H1 (cell line): Measurements from ENCODE around the gene RBM4B. TPM values are rescaled to one million over a fixed set of nuclear protein-coding genes. Genes with fewer than 3 reads are reported as not detected.

Source experiments
- CTCF ChIA-PET: fragments of 300-600 bp; sonication (Branson Sonifier 250); formaldehyde crosslinking; loops from one replicate; lab custom pipeline; 2021; ENCODE audit not compliant: partially characterized antibody; lab: Charles Lee
- POLR2A ChIA-PET: fragments of 300-600 bp; sonication (Branson Sonifier 250); formaldehyde crosslinking; loops from one replicate; lab custom pipeline; 2021; ENCODE audit warnings: inconsistent platforms; ENCODE audit not compliant: partially characterized antibody; lab: Charles Lee
- DNase-seq, 2 experiments: peaks; one replicate each; pipeline versions ENCODE4 v3.0.0 to v3.0.0-alpha.2; 2010 to 2022; ENCODE audit warnings: low spot score in 2 of 2, low read depth in 1 of 2, mixed read lengths in 1 of 2
- FAIRE-seq: peaks from 2 replicates; lab custom pipeline; 2011; peaks lifted over from hg19 to GRCh38; lab: Jason Lieb, UNC
- H2AFZ ChIP-seq: 2 replicates; pipeline ENCODE4 v1.8.1; 2012; ENCODE audit warnings: low read length, inconsistent platforms
- H2AK5ac ChIP-seq: 2 replicates; pipeline ENCODE4 v1.6.1; 2013; ENCODE audit warnings: low read depth, low read length
- H2BK120ac ChIP-seq: replicated peaks from 2 replicates; pipeline ENCODE3; 2013; ENCODE audit warnings: low read depth, low read length, inconsistent platforms
- H2BK12ac ChIP-seq: 2 replicates; pipeline ENCODE4 v1.6.1; 2013; ENCODE audit warnings: low read depth, low read length
- H2BK15ac ChIP-seq: 2 replicates; pipeline ENCODE4 v1.6.1; 2013; ENCODE audit warnings: low read length
- H2BK20ac ChIP-seq: 2 replicates; pipeline ENCODE4 v1.6.1; 2013; ENCODE audit warnings: low read length
- H2BK5ac ChIP-seq: 2 replicates; pipeline ENCODE4 v1.6.1; 2013; ENCODE audit warnings: low read depth, low read length
- H3K14ac ChIP-seq: 2 replicates; pipeline ENCODE4 v1.6.1; 2013; ENCODE audit warnings: inconsistent platforms; ENCODE audit not compliant: insufficient read length
- H3K18ac ChIP-seq: 2 replicates; pipeline ENCODE4 v1.6.1; 2013; ENCODE audit warnings: low read length; ENCODE audit errors: extremely low read depth
- H3K23ac ChIP-seq: 2 replicates; pipeline ENCODE4 v1.6.1; 2013; ENCODE audit warnings: inconsistent platforms; ENCODE audit not compliant: insufficient read length
- H3K23me2 ChIP-seq: 2 replicates; pipeline ENCODE4 v1.6.1; 2013; ENCODE audit warnings: low read depth, low read length
- H3K27ac ChIP-seq: 2 replicates; pipeline ENCODE4 v1.6.1; 2011; ENCODE audit warnings: low read depth, low read length, inconsistent platforms
- H3K27me3 ChIP-seq, 4 experiments: replicated peaks in 1 of 4; 1 replicate in 1 of 4; 2 replicates in 3 of 4; pipeline versions ENCODE4 v1.6.1 to v1.8.1; 2011 to 2013; ENCODE audit warnings: low read length in 3 of 4, mild to moderate bottlenecking in 3 of 4, inconsistent platforms in 2 of 4, mixed read lengths in 2 of 4, moderate library complexity in 1 of 4; ENCODE audit not compliant: control insufficient read depth in 3 of 4, insufficient read depth in 3 of 4; ENCODE audit errors: extremely low read depth in 1 of 4
- H3K36me3 ChIP-seq, 4 experiments: 2 replicates each; pipeline versions ENCODE4 v1.6.1 to v1.8.1; 2011 to 2013; ENCODE audit warnings: mild to moderate bottlenecking in 4 of 4, low read length in 3 of 4, moderate library complexity in 2 of 4, control low read depth in 1 of 4, inconsistent platforms in 1 of 4; ENCODE audit not compliant: insufficient read depth in 4 of 4, control insufficient read depth in 2 of 4
- H3K4ac ChIP-seq: replicated peaks from 2 replicates; pipeline ENCODE3; 2013; ENCODE audit warnings: low read length, low read depth, mixed read lengths, inconsistent platforms; ENCODE audit not compliant: insufficient read length
- H3K4me1 ChIP-seq, 4 experiments: replicated peaks in 1 of 4; 1 replicate in 1 of 4; 2 replicates in 3 of 4; pipeline versions ENCODE4 v1.6.1 to v1.8.1; 2011 to 2013; ENCODE audit warnings: low read length in 3 of 4, inconsistent platforms in 2 of 4, mixed read lengths in 1 of 4; ENCODE audit not compliant: insufficient read depth in 4 of 4, control insufficient read depth in 3 of 4
- H3K4me2 ChIP-seq, 2 experiments: 2 replicates each; pipeline versions ENCODE4 v1.6.1 to v1.8.1; 2011 to 2013; ENCODE audit warnings: low read depth in 2 of 2, low read length in 2 of 2, control low read depth in 1 of 2, inconsistent platforms in 1 of 2, mild to moderate bottlenecking in 1 of 2; ENCODE audit not compliant: insufficient read depth in 1 of 2
- H3K4me3 ChIP-seq, 4 experiments: fragments of 200-600, 300-600 bp in 1 of 4; sonication (generic), shearing (Covaris generic), sonication (Bioruptor Twin) in 1 of 4; 2 replicates each; pipeline versions ENCODE4 v1.5.1 to v1.8.1; 2011 to 2016; ENCODE audit warnings: low read length in 4 of 4, low read depth in 3 of 4, control low read depth in 2 of 4, inconsistent platforms in 2 of 4, mild to moderate bottlenecking in 2 of 4, mixed read lengths in 1 of 4, moderate library complexity in 1 of 4; ENCODE audit not compliant: insufficient read depth in 2 of 4; ENCODE audit errors: extremely low read depth in 1 of 4
- H3K56ac ChIP-seq: replicated peaks from 2 replicates; pipeline ENCODE3; 2013; ENCODE audit warnings: low read depth, mild to moderate bottlenecking, mixed read lengths, low read length, inconsistent platforms; ENCODE audit not compliant: insufficient read length
- H3K79me1 ChIP-seq: 2 replicates; pipeline ENCODE4 v1.6.1; 2013; ENCODE audit warnings: low read depth, low read length, control low read depth
- H3K79me2 ChIP-seq, 2 experiments: 2 replicates each; pipeline versions ENCODE4 v1.6.1 to v1.8.1; 2012 to 2013; ENCODE audit warnings: low read length in 2 of 2, mild to moderate bottlenecking in 2 of 2, inconsistent platforms in 1 of 2; ENCODE audit not compliant: insufficient read depth in 2 of 2, control insufficient read depth in 1 of 2
- H3K9ac ChIP-seq, 4 experiments: replicated peaks in 1 of 4; 1 replicate in 1 of 4; 2 replicates in 3 of 4; pipeline versions ENCODE4 v1.6.1 to v1.8.1; 2011 to 2013; ENCODE audit warnings: low read depth in 3 of 4, low read length in 3 of 4, control low read depth in 2 of 4, mild to moderate bottlenecking in 2 of 4, moderate library complexity in 2 of 4, inconsistent platforms in 1 of 4; ENCODE audit errors: extremely low read depth in 1 of 4
- H3K9me3 ChIP-seq, 2 experiments: 2 replicates each; pipeline versions ENCODE4 v1.6.1 to v1.8.1; 2012 to 2013; ENCODE audit warnings: mild to moderate bottlenecking in 2 of 2, moderate library complexity in 2 of 2, control low read depth in 1 of 2, inconsistent platforms in 1 of 2, low read depth in 1 of 2, low read length in 1 of 2, mixed read lengths in 1 of 2; ENCODE audit not compliant: insufficient read depth in 2 of 2
- H4K20me1 ChIP-seq, 2 experiments: replicated peaks in 1 of 2; 2 replicates each; pipeline versions ENCODE3 to v1.8.1; 2011 to 2013; ENCODE audit warnings: inconsistent platforms in 2 of 2, low read length in 2 of 2, mild to moderate bottlenecking in 1 of 2; ENCODE audit not compliant: insufficient read depth in 2 of 2, control insufficient read depth in 1 of 2
- H4K5ac ChIP-seq: 2 replicates; pipeline ENCODE4 v1.6.1; 2013; ENCODE audit warnings: low read length, low read depth, mixed read lengths, inconsistent platforms; ENCODE audit not compliant: insufficient read length
- H4K8ac ChIP-seq: 2 replicates; pipeline ENCODE4 v1.8.0; 2013; ENCODE audit warnings: mild to moderate bottlenecking, moderate library complexity, low read length, inconsistent platforms; ENCODE audit not compliant: insufficient read depth; ENCODE audit errors: extremely low read depth
- H4K91ac ChIP-seq: replicated peaks from 2 replicates; pipeline ENCODE3; 2013; ENCODE audit warnings: low read length, mixed read lengths, inconsistent platforms; ENCODE audit not compliant: insufficient read length
- BACH1 ChIP-seq: IDR thresholded peaks from 2 replicates; pipeline ENCODE4 v1.6.1; 2012; ENCODE audit warnings: low read length, improper control_type of control experiment
- BRCA1 ChIP-seq: IDR thresholded peaks from 2 replicates; pipeline ENCODE4 v1.6.1; 2012; ENCODE audit warnings: low read depth, low read length, improper control_type of control experiment
- EP300 ChIP-seq, 2 experiments: IDR thresholded peaks; 1 replicate in 1 of 2; 2 replicates in 1 of 2; pipeline ENCODE4 v1.6.1; 2011 to 2012; ENCODE audit warnings: low read depth in 2 of 2, low read length in 2 of 2, mild to moderate bottlenecking in 2 of 2, borderline replicate concordance in 1 of 2, inconsistent platforms in 1 of 2, moderate library complexity in 1 of 2
- HDAC2 ChIP-seq, 2 experiments: fragments of 300-600 bp in 1 of 2; sonication (generic) in 1 of 2; IDR thresholded peaks; 2 replicates each; pipeline ENCODE4 v1.6.1; 2011 to 2012; ENCODE audit warnings: low read depth in 2 of 2, low read length in 2 of 2, mild to moderate bottlenecking in 2 of 2, moderate library complexity in 2 of 2, borderline replicate concordance in 1 of 2, inconsistent platforms in 1 of 2
- HDAC6 ChIP-seq: IDR thresholded peaks from one replicate; pipeline ENCODE4 v1.7.1; 2012; ENCODE audit warnings: low read depth, mild to moderate bottlenecking, inconsistent platforms, low read length, moderate library complexity
- JUND ChIP-seq: IDR thresholded peaks from 2 replicates; pipeline ENCODE4 v1.6.1; 2011; ENCODE audit warnings: mild to moderate bottlenecking, improper control_type of control experiment, low read length
- RXRA ChIP-seq: IDR thresholded peaks from 2 replicates; pipeline ENCODE4 v1.6.1; 2011; ENCODE audit warnings: low read depth, mild to moderate bottlenecking, low read length, moderate library complexity; ENCODE audit not compliant: insufficient read depth
- SAP30 ChIP-seq: fragments of 300-600 bp; sonication (generic); IDR thresholded peaks from 2 replicates; pipeline ENCODE4 v1.7.1; 2012; ENCODE audit warnings: low read length, moderate library complexity, mild to moderate bottlenecking, inconsistent platforms; ENCODE audit not compliant: insufficient read depth, insufficient replicate concordance
- SIX5 ChIP-seq: IDR thresholded peaks from 2 replicates; pipeline ENCODE4 v1.6.1; 2011; ENCODE audit warnings: mild to moderate bottlenecking, low read depth, low read length
- WGBS, 2 experiments: shearing (Covaris generic) in 1 of 2; methylation state at CpG; one replicate each; pipeline versions ENCODE4 v1.1.6 to v1.1.7; 2013 to 2015; ENCODE audit warnings: low lambda C conversion rate in 2 of 2, mixed read lengths in 2 of 2, inconsistent platforms in 1 of 2, low coverage in 1 of 2, missing lambda C conversion rate in 1 of 2; ENCODE audit not compliant: insufficient replicate concordance in 2 of 2, insufficient coverage in 1 of 2, insufficient read length in 1 of 2; ENCODE audit errors: extremely low coverage in 1 of 2, missing lambda C conversion rate in 1 of 2; 5-methylcytosine and 5-hydroxymethylcytosine counted together
- polyA plus RNA-seq, 7 experiments: library from polyadenylated mRNA; depleted of rRNA in 3 of 7; stranded (reverse) in 5 of 7; unstranded in 2 of 7; fragments of >200 nt in 5 of 7; fragments of 200-250 nt in 2 of 7; gene quantifications; 1 replicate in 5 of 7; 2 replicates in 1 of 7; 4 replicates in 1 of 7; pipeline versions ENCODE4 v1.2.1 to v1.2.3, GENCODE V29; 2011 to 2013; ENCODE audit warnings: missing spikeins in 2 of 7, mixed read lengths in 2 of 7
- total RNA-seq: library from RNA; stranded (reverse); fragmentation: NEBNext Ultra II Directional; extraction: Animal tissue kit (Norgen Biotek cat#: 25700); gene quantifications from 2 replicates; pipeline ENCODE4 v1.2.1, GENCODE V29; 2021
- TF ChIP-seq, protein P1 (sequence below): IDR thresholded peaks from 2 replicates; pipeline ENCODE4 v1.6.1; 2011; ENCODE audit warnings: low read length, improper control_type of control experiment

RBM4B gene
- total and polyA plus RNA-seq, 2 of the 8 experiments (the other 6 are each of a cell fraction or from before 2014, with no cell fraction given) = 27.5 to 30.5 TPM

DNA sequence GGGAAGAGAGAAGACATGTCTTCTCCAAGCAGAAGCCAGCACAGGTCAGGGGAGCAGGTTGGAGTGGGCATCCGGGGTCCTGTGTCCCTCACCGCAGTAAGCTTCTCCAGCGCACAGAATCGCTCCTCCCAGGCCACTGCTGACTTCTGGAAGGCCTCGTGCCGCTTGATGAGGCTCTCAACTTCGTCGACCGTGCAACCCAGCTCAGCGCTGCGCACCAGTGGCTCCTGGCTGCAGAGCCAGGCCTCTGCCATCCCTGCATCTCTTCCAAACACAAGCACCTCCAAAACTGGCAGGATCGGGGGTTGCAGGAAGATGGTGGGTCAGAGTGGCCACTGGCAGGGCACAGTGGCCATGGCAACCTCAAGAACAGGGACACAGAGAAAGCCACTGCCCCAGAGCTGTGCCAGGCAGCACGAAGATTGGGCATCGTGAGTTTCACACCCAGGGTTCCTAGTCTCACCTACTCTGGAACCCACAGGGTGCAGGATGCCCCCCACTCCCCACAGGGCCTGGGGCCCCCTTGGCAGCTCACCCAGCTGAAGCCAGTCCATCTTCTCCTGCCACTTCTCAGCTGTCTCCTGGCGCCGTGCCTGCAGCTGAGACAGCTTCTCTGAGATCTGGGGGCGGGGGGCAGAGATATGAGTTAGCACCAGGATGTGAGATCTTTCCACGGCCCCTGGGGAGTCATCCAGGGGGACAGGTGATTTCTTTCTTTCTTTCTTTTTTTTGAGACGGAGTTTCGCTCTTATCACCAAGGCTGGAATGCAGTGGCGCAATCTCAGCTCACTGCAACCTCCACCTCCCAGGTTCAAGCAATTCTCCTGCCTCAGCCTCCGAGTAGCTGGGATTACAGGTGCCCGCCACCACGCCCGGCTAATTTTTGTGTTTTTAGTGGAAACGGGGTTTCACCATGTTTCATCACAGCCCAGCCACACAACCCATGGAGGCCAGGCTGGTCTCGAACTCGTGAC is 11.2 kb upstream of the RBM4B start:
- POLR2A ChIA-PET = interaction anchor here (1.2 to 1.4 kb wide), 3 partner anchors 11 to 155 kb away, joined by 3 to 6 read pairs (median 5); partner anchors contain the start of genes RBM4B and RCE1
- CTCF ChIA-PET = interaction anchor here (0.6 to 2.7 kb wide), 5 partner anchors 11 to 287 kb away, joined by 3 to 11 read pairs (median 4); partner anchors contain the start of gene RBM4B
- Histone ChIP-seq H2BK12ac (no peak overlapping the region), H3K23me2 (no peaks in the 10 kb centered on the region), H4K91ac (no peak overlapping the region), H3K36me3 (peaks cover 25 to 71% (median 56%) of the 10 kb centered on the region in 4 experiments), H3K4me2 (no peak overlapping the region), H3K23ac (no peak overlapping the region), H3K56ac (no peak overlapping the region), H2BK20ac (no peak overlapping the region), H4K5ac (no peak overlapping the region), H3K14ac (no peak overlapping the region), H4K20me1 (peaks cover 0 to 4% of the 10 kb centered on the region in 2 experiments), H3K27ac (no peak overlapping the region), H3K79me1 (no peaks in the 10 kb centered on the region), H2BK5ac (no peak overlapping the region), H3K18ac (no peak overlapping the region), H2AK5ac (no peak overlapping the region), H3K4me3 (no peak overlapping the region), H2BK15ac (no peak overlapping the region), H3K9me3 (no peaks in the 10 kb centered on the region), H2BK120ac (no peak overlapping the region), H3K27me3 (no peaks in the 10 kb centered on the region), H3K79me2 (no peaks in the 10 kb centered on the region), H4K8ac (no peak overlapping the region), H2AFZ (no peak overlapping the region), H3K4ac (no peak overlapping the region), H3K9ac (no peak overlapping the region), H3K4me1 (no peaks in the 10 kb centered on the region)
- no peak for DNase-seq
- WGBS, 2 experiments = 94% methylated on average over 28 of the region's 28 CpGs; no CpG with 5 or more reads in 1 of the 2 experiments
- FAIRE-seq = no peak
- TF ChIP-seq BRCA1 = no peak
- TF ChIP-seq HDAC2 (IDR thresholded peaks at IDR 0.05; ENCODE audit: borderline replicate concordance in 1 of 2, low read depth in 2 of 2, low read length in 2 of 2) = no peak
- no peak for TF ChIP-seq SIX5
- TF ChIP-seq, protein P1, sequence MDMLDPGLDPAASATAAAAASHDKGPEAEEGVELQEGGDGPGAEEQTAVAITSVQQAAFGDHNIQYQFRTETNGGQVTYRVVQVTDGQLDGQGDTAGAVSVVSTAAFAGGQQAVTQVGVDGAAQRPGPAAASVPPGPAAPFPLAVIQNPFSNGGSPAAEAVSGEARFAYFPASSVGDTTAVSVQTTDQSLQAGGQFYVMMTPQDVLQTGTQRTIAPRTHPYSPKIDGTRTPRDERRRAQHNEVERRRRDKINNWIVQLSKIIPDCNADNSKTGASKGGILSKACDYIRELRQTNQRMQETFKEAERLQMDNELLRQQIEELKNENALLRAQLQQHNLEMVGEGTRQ = no peak
- no peak for TF ChIP-seq EP300 (IDR thresholded peaks at IDR 0.05; ENCODE audit: borderline replicate concordance in 1 of 2, low read depth in 2 of 2, low read length in 2 of 2)
- TF ChIP-seq RXRA = no peak
- no peak for TF ChIP-seq SAP30
- TF ChIP-seq HDAC6 = no peak
- no peak for TF ChIP-seq JUND
- TF ChIP-seq BACH1 = no peak
